GM18858 (cell line): ENCODE measurements around the gene TPSG1.

ENCODE experiments used
- ATAC-seq: cut with Tn5 transposase; IDR thresholded peaks from one replicate; pipeline ENCODE4 v1.9.1; 2021; ENCODE audit not compliant: unreplicated experiment

TPSG1 gene

GRCh38 chr16:1181404-1182315, 43.4 kb downstream of the TPSG1 start:
- no peak for ATAC-seq

GRCh38 chr16:1180549-1181403, 44.3 kb downstream of the TPSG1 start:
- no peak for ATAC-seq

GRCh38 chr16:1178295-1178910, 46.7 kb downstream of the TPSG1 start:
- no peak for ATAC-seq

DNA sequence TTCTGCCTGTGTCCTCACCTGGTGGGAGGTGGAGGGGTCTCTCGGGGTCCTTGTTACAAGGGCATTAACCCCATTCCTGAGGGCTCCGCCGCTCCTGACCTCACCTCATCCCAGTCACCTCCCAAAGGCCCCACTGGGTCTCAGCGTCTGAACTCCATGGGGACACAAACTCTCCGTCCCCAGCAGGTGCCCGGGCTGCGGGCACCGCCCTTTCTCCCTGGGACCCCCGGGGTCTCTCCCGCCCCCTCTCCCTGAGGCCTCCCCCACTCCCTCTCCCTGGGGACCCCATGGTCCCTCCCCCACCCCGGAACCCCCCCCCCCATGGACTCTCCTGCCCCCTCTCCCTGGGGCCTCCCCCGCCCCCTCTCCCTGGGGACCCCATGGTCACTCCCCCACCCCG, 47.3 kb downstream of the TPSG1 start:
- ATAC-seq, result no peak

DNA sequence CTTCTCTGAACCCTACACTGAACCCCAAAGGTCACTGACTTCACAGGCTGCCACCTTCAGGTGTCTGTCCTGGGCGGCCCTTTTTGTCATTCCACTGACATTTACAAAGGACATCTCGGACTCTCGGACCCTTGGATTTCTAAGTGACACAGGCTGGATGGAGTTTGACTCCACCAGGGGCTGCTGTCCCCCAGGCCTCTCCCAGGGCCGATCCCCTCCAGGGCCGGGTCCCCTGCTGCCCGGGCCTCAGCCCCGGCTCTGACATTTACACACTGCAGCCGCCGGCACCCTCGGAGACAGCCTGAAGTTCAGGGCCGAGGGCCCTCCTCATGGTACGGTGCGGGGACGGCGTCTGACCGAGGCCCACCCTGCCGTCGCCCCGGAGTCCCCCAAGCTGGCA, 48.0 kb downstream of the TPSG1 start:
- no peak for ATAC-seq

DNA sequence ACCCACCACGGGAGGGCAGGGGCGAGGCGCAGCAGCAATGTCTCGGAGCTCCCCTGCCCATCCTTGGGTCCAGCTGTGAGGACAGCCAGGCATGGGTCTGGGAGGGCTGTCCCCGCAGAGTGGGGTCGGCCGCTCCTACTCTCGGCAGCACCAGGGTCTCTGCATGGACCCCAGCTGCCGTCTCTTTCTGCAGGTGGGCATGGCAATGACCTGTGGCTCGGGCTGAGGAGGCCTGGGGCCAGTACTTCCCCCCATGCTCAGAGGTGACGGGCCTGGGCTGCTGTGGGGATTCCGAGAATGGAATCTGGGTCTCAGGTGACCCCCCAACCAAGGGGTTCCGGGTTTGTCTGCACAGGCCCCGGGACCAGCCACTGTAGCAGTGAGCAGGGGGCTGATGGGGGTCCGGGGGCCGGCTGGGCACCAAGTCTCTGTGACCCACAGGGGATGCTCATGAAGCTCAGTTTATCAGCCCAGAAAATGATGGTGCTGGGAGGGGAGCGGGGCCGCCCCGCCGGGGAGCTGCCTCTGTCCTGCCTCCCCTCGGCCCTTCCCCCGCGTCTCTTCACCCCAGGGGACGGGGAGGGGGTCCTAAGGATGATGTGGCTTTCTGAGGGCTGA, 48.7 kb downstream of the TPSG1 start:
- ATAC-seq, result no peak

DNA sequence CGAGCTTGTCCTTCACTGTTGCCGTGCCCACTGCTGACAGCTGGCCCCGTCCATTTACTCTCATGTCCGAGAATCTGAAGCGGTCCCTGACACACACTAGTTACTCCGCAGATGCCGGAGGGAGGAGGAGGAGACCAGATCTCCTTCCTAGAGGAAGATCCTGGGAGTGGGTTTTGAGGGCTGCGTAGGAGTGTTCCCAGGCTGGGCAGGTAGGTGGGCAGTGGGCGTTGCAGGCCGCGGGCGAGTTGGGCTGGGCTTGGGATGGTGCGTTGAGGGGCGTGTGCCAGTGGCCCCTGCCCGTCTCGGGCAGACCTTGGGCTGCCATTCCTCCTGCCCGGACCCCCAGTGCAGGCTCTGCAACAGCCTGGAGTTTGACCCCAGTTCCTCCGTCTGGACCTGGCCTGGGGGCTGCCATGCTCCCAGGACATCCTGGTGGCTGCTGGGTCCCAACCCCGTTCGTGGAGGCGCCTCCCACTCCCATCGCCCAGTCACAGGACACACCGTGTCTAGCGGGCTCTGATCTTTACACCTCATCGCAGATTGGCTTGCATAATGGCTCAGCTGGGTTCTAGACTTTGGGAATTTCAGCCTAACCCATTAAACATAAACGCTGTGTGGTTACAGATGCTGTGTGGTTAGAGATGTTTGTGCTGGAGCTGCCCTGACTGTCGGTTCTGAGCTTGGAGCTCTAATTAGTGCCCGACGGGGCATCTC, 49.3 kb downstream of the TPSG1 start:
- ATAC-seq, result no peak

DNA sequence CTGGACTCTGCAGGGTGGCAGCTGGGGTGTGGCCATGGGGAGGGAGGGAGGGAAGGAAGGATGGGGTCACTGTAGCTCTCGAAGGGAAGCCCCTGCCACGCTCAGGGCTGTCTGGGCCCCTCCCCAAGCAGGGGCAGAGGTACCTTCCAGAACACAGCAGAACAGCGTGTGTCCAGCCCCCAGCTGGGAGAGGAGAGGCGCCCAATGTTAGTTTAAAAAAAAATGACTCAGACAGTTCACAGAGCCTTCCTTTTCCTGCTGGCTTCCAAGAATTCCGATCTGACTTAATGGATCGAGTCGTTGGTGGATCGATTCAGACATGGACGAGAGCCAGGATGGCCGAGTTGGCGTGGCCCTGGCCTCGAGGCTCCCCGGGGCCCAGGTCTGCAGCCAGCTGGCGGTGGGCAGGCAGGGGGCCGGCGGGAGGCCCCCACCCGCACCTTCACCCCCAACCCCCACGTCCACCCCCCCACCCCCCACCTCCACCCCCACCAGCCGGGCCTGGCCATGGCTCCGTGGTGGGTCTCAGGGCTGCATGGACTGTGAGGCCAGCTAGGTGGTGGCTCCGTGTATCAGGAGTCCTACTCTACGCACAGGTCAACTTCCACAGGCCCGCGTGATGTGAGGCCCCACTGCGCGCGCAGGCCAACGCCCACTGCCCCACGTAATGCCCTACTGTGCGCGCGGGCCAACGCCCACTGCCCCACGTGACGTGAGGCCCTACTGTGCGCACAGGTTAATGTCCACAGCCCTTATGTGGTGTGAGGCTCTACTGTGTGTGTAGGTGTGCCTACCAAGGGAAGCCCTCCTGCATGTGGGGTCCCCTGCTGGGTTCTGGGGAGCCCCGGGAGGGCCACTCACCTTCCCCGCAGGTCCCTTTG, 50.4 kb downstream of the TPSG1 start:
- no peak for ATAC-seq

DNA sequence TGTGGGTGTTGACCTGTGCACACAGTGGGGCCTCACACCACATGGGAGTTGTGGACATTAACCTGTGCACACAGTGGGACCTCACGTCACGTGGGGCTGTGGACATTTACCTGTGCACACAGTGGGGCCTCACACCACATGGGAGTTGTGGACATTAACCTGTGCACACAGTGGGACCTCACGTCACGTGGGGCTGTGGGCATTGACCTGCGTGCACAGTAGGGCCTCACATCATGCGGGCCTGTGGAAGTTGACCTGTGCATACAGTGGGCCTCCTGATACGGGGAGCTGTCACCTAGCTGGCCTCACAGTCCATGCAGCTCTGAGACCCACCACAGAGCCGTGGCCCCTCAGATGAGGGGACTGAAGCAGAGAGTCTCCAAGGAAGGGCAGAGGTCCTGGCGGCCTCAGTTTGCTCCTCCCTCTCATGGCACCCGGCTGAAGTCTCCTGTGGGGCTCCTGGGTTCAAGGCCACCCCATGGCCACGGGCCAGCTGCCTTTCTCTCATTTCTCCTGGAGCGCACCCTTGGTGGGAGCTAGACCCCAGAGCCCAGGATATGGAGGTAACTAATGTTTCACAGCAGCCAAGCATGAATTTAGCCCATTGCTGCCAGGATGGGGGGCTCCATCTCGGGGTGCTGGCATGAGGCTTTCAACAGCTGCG, 51.1 kb downstream of the TPSG1 start:
- no peak for ATAC-seq

DNA sequence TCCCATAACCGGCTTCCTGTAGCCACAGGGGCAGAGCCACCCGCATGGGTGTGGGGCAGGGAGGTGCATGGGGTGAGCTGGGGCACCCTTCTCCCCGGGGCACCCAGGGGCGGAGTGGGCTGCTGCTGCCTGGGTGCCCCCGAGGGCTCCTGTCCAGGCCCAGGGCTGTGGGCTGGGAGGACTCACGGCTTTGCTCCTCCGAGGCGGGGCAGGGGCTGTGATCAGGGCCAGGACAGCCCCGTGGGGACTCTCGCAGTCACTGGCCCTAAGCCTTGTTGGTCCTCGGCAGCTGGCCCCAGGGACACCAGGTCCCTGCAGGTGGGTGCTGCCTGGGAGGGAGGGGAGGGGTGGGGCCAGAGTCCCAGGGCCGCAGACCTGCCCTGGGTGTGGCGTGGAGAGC, 52.4 kb downstream of the TPSG1 start:
- ATAC-seq, result no peak

- ATAC-seq, result no peak
Observed at GRCh38 chr16:1171854-1172428, 53.1 kb downstream of the TPSG1 start.
